Peyer's patch (tissue), 4 donors: Measurements from ENCODE around the gene MTM1.

Experiments
- CTCF ChIP-seq, 6 experiments: fragments of 450-650 bp in 4 of 6; fragments of 200-600 bp in 2 of 6; sonication (generic) in 1 of 6; IDR thresholded peaks; one replicate each; pipeline ENCODE4 v1.5.1; 2017 to 2019; ENCODE audit warnings: antibody characterized with exemption in 6 of 6, mild to moderate bottlenecking in 3 of 6, moderate library complexity in 1 of 6
- POLR2A ChIP-seq, 2 donors: fragments of 450-650 bp; IDR thresholded peaks; one replicate each; pipeline ENCODE4 v1.5.1; 2017; ENCODE audit warnings: antibody characterized with exemption in 2 of 2, mild to moderate bottlenecking in 2 of 2, moderate library complexity in 2 of 2

DNA sequence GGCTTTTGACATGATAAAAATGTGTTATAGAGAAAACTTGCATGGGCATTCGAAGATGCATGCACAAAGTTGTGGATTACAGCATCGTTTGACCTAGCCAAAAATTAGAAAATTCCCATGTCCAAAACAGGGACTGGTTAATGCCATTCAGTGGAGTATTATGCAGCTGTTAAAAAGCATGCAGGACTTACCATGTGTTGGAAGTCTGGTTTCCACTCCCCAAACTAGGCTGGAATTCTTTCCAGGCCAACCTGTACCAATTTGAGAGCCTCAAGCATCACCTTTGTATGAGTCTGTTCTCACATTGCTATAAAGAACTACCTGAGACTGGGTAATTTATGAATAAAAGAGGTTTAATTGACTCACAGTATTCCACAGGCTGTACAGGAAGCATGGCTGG, 45.9 kb upstream of the MTM1 start:
- TF ChIP-seq CTCF (IDR thresholded peaks at IDR 0.05) (no peak), POLR2A (IDR thresholded peaks at IDR 0.05) (no peak)
